Measurements from ENCODE around the gene MYH15.
A peak's percentile ranks its signal among the peaks of the same experiment; 100 is the strongest.

Gene MYH15

GRCh38 chr3:108437439-108437838 lies 73.0 kb downstream of the MYH15 start:
- H3K27ac ChIP-seq: no peak overlapping the region
- CTCF ChIA-PET: no interaction called here
- DNase-seq (ENCODE audit: low spot score): no peak
- POLR2A ChIA-PET (ENCODE audit: low non-redundant PET): no interaction called here
- TF ChIP-seq, protein P1, sequence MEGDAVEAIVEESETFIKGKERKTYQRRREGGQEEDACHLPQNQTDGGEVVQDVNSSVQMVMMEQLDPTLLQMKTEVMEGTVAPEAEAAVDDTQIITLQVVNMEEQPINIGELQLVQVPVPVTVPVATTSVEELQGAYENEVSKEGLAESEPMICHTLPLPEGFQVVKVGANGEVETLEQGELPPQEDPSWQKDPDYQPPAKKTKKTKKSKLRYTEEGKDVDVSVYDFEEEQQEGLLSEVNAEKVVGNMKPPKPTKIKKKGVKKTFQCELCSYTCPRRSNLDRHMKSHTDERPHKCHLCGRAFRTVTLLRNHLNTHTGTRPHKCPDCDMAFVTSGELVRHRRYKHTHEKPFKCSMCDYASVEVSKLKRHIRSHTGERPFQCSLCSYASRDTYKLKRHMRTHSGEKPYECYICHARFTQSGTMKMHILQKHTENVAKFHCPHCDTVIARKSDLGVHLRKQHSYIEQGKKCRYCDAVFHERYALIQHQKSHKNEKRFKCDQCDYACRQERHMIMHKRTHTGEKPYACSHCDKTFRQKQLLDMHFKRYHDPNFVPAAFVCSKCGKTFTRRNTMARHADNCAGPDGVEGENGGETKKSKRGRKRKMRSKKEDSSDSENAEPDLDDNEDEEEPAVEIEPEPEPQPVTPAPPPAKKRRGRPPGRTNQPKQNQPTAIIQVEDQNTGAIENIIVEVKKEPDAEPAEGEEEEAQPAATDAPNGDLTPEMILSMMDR (conservative IDR thresholded peaks at IDR 0.05; ENCODE audit: low read depth): no peak

DNA sequence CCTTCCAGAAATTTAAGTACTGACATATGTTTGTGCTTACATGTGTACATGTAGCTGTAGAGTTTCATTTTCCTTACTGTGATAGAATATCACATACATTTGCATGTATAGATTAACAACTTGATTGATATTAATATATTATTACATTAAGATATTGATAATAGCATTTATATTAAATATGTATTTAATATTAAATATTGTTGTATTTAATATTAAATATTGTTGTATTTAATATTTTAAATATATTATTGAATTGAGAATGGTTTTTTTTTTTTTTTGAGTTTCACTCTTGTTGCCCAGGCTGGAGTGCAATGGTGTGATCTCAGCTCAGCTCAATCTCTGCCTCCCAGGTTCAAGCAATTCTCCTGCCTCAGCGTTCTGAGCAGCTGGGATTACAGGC lies 76.5 kb downstream of the MYH15 start:
- ChIA-PET CTCF (interaction anchor here (0.7 kb wide), 1 partner anchor 518 kb away, joined by 3 read pairs; no protein-coding TSS in a partner anchor), POLR2A (ENCODE audit: low non-redundant PET) (no interaction called here)
- no peak for DNase-seq (ENCODE audit: low spot score)
- no peak overlapping the region for H3K27ac ChIP-seq
- TF ChIP-seq, protein P1 (conservative IDR thresholded peaks at IDR 0.05; ENCODE audit: low read depth): no peak

DNA sequence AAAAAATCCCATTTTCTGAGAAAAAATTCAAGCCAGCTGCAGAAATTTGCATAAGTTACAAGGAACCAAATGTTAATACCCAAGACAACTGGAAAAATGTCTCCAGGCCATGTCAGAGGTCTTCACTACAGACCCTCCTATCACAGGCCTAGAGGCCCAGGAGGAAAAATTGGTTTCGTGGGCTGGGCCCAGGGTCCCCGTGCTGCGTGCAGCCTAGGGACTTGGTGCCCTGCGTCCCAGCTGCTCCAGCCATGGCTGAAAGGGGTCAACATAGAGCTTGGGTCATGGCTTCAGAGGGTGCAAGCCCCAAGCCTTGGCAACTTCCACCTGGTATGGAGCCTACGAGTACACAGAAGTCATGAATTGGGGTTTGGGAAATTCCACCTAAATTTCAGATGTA lies 78.0 kb downstream of the MYH15 start:
- POLR2A ChIA-PET (ENCODE audit: low non-redundant PET): no interaction called here
- no peak for DNase-seq (ENCODE audit: low spot score)
- no peak overlapping the region for H3K27ac ChIP-seq
- CTCF ChIA-PET: interaction anchor here (0.6 kb wide), 1 partner anchor 411 kb away, joined by 3 read pairs; no protein-coding TSS in a partner anchor
- TF ChIP-seq, protein P1 (conservative IDR thresholded peaks at IDR 0.05; ENCODE audit: low read depth): no peak

DNA sequence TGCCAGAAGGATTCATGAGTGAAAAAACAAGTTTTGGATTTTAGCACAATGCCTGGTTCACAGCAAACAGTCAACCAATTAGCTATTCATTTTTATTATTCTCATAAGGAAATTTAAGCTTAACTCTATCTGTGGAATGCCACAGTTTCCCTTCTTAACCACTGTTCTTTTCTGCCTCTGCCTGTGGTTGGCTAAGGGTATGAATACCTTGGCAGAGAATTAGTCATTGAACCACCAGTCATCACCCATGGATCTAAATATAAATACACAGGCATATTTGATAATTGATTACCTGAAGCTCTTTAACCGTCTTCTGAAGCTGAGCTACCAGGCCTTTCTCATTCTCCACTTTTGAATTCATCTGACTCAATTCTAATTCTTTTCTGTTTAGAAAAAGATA lies 79.9 kb downstream of the MYH15 start:
- no peak for DNase-seq (ENCODE audit: low spot score)
- POLR2A ChIA-PET (ENCODE audit: low non-redundant PET): no interaction called here
- CTCF ChIA-PET: no interaction called here
- H3K27ac ChIP-seq: no peak overlapping the region
- TF ChIP-seq, protein P1 (conservative IDR thresholded peaks at IDR 0.05; ENCODE audit: low read depth): no peak

- H3K27ac ChIP-seq: no peak overlapping the region
- POLR2A ChIA-PET (ENCODE audit: low non-redundant PET): no interaction called here
- CTCF ChIA-PET: no interaction called here
- no peak for DNase-seq (ENCODE audit: low spot score)
- TF ChIP-seq, protein P1 (conservative IDR thresholded peaks at IDR 0.05; ENCODE audit: low read depth): no peak
These were observed 81.8 kb downstream of the MYH15 start for GRCh38 chr3:108428586-108428985.

DNA sequence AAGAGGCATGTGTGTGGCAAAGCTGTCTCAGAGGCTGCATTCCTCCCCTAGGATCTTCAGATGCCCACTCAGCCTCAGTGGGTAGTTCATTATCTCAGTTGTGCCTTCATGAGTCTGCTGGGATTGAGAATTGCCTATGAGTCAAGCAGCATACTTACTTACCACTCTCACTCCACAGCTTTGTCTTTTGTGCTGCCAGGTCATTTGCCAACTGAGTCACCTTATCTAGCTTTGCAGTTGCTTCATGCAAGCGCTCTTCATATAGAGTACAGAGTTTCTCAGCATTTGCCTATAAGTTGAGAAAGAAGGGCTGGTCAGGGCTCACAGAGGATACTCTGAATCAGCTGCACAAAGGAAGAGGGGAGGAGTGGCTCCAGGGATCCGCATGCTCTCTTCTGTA lies 89.5 kb downstream of the MYH15 start:
- DNase-seq (ENCODE audit: low spot score): peak; percentile 41
- TF ChIP-seq, protein P1 (conservative IDR thresholded peaks at IDR 0.05; ENCODE audit: low read depth): no peak
- CTCF ChIA-PET: no interaction called here
- no peak overlapping the region for H3K27ac ChIP-seq
- POLR2A ChIA-PET (ENCODE audit: low non-redundant PET): no interaction called here

Measured in RWPE1 (cell line).